HG03097 (cell line): ENCODE data around the gene GRIP1.

ENCODE experiments used
- ATAC-seq: cut with Tn5 transposase; IDR thresholded peaks from one replicate; pipeline ENCODE4 v1.9.1; 2021; ENCODE audit not compliant: unreplicated experiment, low FRiP score

Gene GRIP1

DNA sequence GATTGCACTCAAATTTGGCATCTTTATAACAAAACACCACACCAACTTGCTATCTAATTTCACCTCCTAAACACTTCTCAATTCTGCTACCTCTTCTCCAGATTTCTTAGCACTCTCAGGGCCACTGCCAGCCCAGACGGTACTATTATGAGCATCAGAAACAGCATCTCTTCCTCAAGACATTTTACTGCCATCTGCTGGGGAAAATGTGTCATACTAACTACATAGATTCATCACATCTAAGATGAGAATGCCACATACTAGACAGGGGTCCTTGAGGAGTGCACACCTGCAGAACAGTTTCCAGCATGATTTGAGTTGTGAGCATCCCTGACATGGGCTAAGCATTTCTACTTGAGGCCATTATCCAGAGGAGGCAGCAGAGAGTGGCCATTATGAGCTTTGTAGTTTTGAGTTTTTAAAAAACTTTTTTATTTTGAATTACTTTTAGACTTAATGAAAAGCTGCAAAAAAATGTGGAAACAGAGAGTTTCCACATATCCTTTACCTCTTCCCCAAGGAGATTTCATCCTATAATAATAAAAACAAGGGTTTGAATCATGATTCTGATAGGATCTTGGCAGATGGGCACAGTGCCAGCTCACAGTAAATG is 15.1 kb upstream of the GRIP1 start:
- ATAC-seq = peak; percentile 69

- no peak for ATAC-seq
Observed at GRCh38 chr12:66692986-66693385, 14.1 kb upstream of the GRIP1 start.

GRCh38 chr12:66692170-66692569 is 13.3 kb upstream of the GRIP1 start:
- no peak for ATAC-seq

- ATAC-seq = peak; percentile 68
Observed at GRCh38 chr12:66688846-66689439, 10.1 kb upstream of the GRIP1 start.

DNA sequence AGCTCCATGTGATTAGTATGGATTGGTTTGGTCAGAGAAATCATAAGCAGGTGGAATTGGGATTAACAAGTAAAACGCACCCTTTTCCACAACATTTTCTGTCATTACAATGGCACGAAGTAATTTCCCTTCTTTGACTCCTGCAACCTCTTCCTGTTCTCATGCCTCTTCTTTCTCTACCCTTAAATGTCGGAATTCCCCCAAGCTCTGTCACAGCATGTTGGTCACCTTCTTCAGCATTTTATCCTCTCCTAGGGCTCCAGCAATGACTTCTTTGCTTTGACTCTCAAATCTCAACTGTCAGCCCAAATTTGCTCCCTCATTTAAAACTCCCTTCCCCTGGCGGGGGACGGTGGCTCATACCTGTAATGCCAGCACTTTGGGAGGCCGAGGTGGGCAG is 5.3 kb upstream of the GRIP1 start:
- ATAC-seq = no peak

GRCh38 chr12:66683822-66684221 is 4.9 kb upstream of the GRIP1 start:
- no peak for ATAC-seq

GRCh38 chr12:66683073-66683472 is 4.2 kb upstream of the GRIP1 start:
- ATAC-seq = no peak

DNA sequence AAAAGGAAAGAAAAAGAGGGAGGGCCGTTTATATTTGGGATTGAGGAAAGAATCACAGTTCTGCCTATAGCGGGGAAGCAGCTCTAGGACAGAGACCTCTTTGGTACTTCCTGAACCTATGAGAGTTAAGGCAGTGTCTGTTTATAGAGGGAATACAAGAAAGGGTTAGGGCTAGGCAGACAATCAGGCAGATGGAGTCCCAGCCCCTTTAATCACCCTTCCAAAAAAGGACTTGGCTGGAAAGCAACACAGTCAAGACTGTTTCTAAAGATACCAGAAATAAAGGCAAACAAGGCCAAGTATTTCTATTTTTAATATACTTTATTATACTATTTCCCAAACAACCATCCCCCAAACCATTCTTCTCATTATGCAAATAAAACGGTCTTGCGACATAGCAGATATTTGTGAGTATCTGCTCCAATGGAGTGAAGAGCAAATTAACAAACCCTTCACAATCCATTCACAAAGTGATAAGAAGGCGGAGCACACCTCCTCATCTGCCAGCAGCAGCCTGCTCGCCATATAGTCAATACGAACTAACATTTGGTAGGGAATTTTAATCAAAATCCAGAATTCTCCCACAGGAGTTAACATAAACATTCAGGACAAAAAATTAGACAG is 697 bp upstream of the GRIP1 start:
- no peak for ATAC-seq

- ATAC-seq = no peak
Observed at GRCh38 chr12:66676241-66676640, 2.6 kb downstream of the GRIP1 start.

GRCh38 chr12:66674495-66675122 is 4.3 kb downstream of the GRIP1 start:
- no peak for ATAC-seq

DNA sequence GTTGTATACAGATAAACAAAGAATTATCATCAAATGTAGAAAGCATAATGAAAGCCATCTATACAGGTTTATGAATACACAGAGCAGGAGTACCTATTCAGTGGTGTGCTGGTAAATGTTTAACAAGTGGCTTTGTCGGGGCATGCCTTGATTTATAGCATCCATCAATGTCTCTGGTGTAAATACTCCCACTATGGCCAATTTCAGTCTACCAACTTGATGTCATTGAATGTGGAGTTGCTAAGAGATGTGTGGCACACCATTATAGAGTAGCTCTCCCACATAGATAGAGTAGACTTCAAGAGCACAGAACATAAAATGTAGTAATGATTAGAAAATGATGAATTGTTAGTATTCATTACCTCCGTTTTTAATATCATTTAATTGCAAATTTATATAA is 9.3 kb downstream of the GRIP1 start:
- no peak for ATAC-seq

DNA sequence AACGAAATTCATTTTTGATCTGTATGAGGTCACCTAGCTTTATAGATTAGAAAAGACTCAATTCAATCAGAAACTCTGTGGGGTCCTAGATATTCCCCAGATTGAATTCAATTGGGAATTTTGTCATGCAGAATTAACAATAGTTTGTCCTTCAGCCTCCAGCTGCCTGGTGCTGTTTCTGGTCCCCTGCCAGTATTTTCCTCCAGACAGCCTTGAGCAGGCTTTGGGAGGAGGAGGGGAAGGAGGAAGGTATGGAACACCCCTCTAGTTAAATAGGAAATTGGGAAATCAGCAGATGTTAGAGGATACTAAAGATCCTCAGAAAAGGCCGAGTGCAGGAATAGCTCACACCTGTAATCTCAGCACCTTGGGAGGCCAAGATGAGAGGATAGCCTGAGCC is 10.6 kb downstream of the GRIP1 start:
- ATAC-seq = no peak

GRCh38 chr12:66667906-66668305 is 11.0 kb downstream of the GRIP1 start:
- ATAC-seq = no peak

GRCh38 chr12:66666481-66666880 is 12.4 kb downstream of the GRIP1 start:
- ATAC-seq = no peak

- ATAC-seq = no peak
Observed at GRCh38 chr12:66665435-66665985, 13.4 kb downstream of the GRIP1 start.

- ATAC-seq = no peak
Observed at GRCh38 chr12:66664076-66664475, 14.8 kb downstream of the GRIP1 start.

DNA sequence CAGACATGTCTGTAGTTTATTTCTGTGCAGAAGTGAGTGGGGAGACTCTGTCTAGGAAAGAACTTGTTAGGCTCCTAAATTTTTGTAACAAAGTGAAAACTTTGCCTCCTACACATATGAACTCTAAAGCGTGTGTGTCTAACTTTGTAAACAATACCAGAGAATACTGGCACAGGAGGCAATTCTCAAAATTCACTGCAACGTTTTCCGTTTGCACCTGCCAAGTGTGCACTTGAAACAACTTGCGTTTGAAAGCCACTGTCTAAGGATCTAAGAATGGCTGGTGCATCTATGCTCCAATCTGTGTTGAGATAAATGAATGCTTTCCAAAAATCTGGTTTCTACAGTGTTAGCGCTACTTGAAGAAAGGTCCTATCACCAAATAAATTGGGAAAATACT is 15.3 kb downstream of the GRIP1 start:
- no peak for ATAC-seq

GRCh38 chr12:66662729-66663128 is 16.1 kb downstream of the GRIP1 start:
- ATAC-seq = no peak

DNA sequence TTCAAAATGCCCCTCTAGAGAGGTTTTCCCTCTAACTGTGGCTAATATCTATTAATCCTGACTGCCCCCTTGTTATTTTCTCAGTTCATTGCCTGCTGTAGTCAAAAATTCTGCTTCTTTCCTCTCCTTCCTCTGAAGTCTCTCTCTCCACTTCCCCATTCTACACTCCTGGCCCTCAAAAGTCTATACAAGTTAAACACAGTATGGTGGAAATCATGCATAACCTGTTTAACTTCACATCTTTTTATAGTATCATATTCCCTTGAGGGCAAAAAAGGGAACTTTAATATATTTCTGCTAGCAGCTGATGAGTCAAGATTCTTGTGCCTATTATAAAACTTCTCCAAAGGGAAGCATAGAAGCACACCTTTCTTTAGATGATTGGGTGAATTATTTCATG is 16.7 kb downstream of the GRIP1 start:
- ATAC-seq = no peak

- no peak for ATAC-seq
Observed at GRCh38 chr12:66661357-66661756, 17.5 kb downstream of the GRIP1 start.

- no peak for ATAC-seq
Observed at GRCh38 chr12:66653796-66654195, 25.1 kb downstream of the GRIP1 start.
